Effector memory CD8-positive, alpha-beta T cell (primary cell): Measurements from ENCODE around the gene WDR64.
"Not testable (repeated sequence)": the region's sequence is repeated elsewhere in the genome, so short reads cannot be mapped to it uniquely, and the experiment has no call there.

Experiments
- ATAC-seq: fragments of 150-1000 bp; cut with Tn5 transposase; replicated peaks from 2 replicates; pipeline ENCODE4 v1.10.0; 2021; ENCODE audit warnings: mild to moderate bottlenecking, moderate library complexity
- DNase-seq, 3 experiments: peaks; one replicate each; pipeline ENCODE4 v3.0.0; 2021
- H3K27ac Mint-ChIP-seq, 2 donors: one replicate each; pipeline ENCODE4 v1.8.0; 2022; ENCODE audit warnings: mild to moderate bottlenecking in 2 of 2, mixed read lengths in 2 of 2, moderate library complexity in 2 of 2
- H3K27me3 Mint-ChIP-seq, 2 donors: one replicate each; pipeline ENCODE4 v1.8.0; 2022; ENCODE audit warnings: mixed read lengths in 2 of 2
- H3K36me3 Mint-ChIP-seq: one replicate; pipeline ENCODE4 v1.8.0; 2022; ENCODE audit warnings: mild to moderate bottlenecking, moderate library complexity, mixed read lengths; ENCODE audit not compliant: insufficient read depth
- H3K4me1 Mint-ChIP-seq, 2 donors: one replicate each; pipeline ENCODE4 v1.8.0; 2022; ENCODE audit warnings: low read depth in 2 of 2, mixed read lengths in 2 of 2
- H3K4me3 Mint-ChIP-seq, 2 donors: one replicate each; pipeline ENCODE4 v1.8.0; 2022; ENCODE audit warnings: mild to moderate bottlenecking in 2 of 2, mixed read lengths in 2 of 2, moderate library complexity in 2 of 2
- H3K9me3 Mint-ChIP-seq, 2 donors: one replicate each; pipeline ENCODE4 v1.8.0; 2022; ENCODE audit warnings: mixed read lengths in 2 of 2

Gene WDR64

DNA sequence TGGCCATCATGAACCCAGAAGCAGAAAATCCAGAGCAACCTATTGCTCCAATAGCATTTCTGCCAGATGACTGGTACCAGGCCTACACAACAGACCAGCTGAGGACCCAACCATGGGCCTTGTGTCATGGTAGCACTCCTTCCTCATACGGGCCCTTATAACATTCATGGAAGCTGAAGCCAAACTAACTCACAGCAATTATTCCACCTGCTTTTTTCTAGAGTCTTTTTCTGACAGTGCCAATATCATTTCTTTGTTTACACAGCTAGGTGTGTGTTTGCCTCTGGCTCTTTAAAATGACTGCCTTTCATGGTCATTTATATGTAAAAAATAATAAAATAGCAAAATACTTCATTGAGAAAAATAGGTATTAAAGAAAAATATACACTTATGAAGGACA is 3.9 kb upstream of the WDR64 start:
- no peak for DNase-seq
- H3K4me3 Mint-ChIP-seq: no peak overlapping the region
- H3K27me3 Mint-ChIP-seq: peaks cover 8 to 14% of the 10 kb centered on the region in 2 donors
- peaks cover 2% of the 10 kb centered on the region for H3K36me3 Mint-ChIP-seq
- no peak for ATAC-seq
- no peaks in the 10 kb centered on the region for H3K9me3 Mint-ChIP-seq
- H3K4me1 Mint-ChIP-seq: no peaks in the 10 kb centered on the region
- H3K27ac Mint-ChIP-seq: no peak overlapping the region

DNA sequence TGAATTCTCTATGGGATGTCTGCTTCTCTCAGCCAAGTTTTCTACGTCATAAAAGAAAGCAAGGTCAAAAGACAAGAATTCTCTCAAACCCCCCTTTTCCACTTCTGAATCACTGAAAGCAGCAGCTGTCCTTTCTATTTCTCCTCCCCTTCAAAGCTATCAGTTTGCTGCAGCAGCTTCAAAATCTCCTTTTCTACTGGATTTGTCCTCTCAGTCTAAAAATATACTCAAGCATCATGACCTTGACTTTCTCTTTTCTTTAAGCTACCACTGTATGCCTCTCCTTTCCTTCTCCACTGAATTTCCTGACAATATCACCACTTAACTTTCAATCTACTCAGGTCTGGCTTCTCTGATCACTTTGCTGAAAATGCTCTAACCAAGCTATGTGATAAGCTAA is 1.9 kb downstream of the WDR64 start:
- Mint-ChIP-seq H3K4me3 (no peak overlapping the region), H3K4me1 (no peaks in the 10 kb centered on the region), H3K27me3 (peaks cover 18 to 28% of the 10 kb centered on the region in 2 donors), H3K27ac (no peak overlapping the region), H3K9me3 (no peaks in the 10 kb centered on the region), H3K36me3 (peaks cover 2% of the 10 kb centered on the region)
- no peak for DNase-seq
- ATAC-seq: no peak

DNA sequence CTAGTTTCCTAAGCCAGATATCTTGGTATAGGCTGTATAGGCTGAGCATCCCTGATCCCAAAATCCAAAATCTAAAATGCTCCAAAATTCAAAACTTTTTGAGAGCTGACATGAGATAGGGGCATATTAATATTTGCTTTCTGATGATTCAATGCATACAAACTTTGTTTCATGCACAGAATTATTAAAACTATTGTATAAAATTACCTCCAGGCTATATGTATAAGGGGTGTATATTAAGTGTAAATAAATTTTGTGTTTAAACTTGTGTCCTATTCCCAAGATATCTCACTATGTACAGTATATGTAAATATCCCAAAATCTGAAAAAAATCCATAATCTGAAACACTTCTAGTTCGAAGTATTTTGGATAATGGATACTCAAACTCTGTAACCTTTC is 2.6 kb downstream of the WDR64 start:
- Mint-ChIP-seq H3K4me3 (no peak overlapping the region), H3K9me3 (no peaks in the 10 kb centered on the region), H3K27me3 (peaks cover 24 to 32% of the 10 kb centered on the region in 2 donors), H3K36me3 (peaks cover 2% of the 10 kb centered on the region), H3K27ac (no peak overlapping the region), H3K4me1 (no peaks in the 10 kb centered on the region)
- no peak for ATAC-seq
- no peak for DNase-seq

DNA sequence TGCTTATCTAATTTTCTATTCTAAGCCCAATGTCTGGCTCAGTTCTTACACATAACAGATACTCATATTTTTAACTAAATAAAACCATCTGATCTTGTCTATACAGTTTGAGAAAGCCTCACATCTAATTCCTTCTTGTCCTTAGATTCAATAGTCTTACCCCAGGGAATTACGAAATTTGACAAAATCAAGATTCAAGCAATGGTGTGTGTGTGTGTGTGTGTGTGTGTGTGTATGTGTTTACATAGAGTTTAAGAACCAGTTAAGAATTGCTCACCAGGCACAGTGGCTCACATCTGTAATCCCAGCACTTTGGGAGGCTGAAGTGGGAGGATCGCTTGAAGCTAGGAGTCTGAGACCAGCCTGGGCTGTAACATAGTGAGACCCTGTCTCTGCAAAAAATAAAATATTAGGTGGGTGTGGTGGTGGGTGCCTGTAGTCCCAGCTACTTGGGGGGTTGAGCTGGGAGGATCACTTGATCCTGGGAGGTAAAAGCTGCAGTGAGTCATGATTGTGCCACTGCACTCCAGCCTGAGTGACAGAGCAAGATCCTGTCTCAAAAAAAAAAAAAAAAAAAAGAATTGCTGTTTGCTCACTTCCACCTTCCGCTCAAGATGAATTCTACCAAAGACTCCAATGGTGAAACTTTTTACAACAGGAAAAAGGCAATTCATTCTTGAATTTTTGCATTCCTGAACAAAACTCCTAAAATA is 6.2 kb downstream of the WDR64 start:
- Mint-ChIP-seq H3K4me3 (no peak overlapping the region), H3K27me3 (peaks cover 25 to 27% of the 10 kb centered on the region in 2 donors), H3K27ac (no peak overlapping the region), H3K36me3 (peaks cover 2% of the 10 kb centered on the region), H3K4me1 (no peaks in the 10 kb centered on the region), H3K9me3 (no peaks in the 10 kb centered on the region)
- DNase-seq (no peak), ATAC-seq (no peak)

DNA sequence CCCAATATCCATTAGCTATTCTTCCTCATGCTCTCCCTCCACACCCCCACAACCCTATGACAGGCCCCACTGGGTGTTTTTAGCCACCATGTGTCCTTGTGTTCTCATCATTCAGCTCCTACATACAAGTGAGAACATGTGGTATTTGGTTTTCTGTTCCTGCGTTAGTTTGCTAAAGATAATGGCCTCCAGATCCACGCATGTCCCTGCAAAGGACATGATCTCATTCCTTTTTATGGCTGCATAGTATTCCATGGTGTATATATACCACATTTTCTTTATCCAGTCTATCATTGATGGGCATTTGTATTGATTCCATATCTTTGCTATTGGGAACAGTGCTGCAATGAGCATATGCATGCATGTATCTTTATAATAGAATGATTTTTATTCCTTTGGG is 6.9 kb downstream of the WDR64 start:
- not testable (repeated sequence) for H3K36me3 Mint-ChIP-seq, H3K9me3 Mint-ChIP-seq, ATAC-seq

DNA sequence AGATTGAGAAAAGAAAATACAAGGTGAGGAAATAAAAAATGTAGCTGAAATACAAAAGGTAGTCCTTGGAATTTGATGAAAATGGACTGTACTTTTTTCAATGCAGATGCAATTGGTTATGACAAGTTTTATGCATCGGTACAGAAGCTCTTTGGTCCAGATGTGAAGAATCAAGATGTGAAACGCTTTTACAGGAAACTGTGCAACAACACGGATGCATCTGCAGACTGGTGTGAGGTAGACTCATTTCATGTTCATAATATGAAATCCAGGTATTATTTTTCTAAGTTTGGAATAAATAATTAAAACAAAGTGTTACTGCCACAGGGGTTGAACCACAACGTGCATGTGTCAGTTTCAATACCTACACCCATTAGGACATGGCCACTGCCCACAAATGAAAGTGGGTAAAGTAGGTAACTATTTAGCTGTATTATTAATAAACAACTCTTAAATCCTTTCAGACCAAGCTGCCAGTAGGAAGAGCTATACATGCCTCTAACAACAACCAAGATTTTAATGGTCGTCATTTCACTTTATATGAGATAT is 8.4 kb downstream of the WDR64 start:
- ATAC-seq: no peak
- no peak for DNase-seq
- H3K4me1 Mint-ChIP-seq: no peaks in the 10 kb centered on the region
- H3K27me3 Mint-ChIP-seq: peaks cover 26 to 36% of the 10 kb centered on the region in 2 donors
- peaks cover 2% of the 10 kb centered on the region for H3K36me3 Mint-ChIP-seq
- H3K9me3 Mint-ChIP-seq: no peaks in the 10 kb centered on the region
- H3K4me3 Mint-ChIP-seq: no peak overlapping the region
- no peak overlapping the region for H3K27ac Mint-ChIP-seq

More for the DNA sequence above, 6.9 kb downstream of the WDR64 start:
- not testable (repeated sequence) for H3K27ac Mint-ChIP-seq, DNase-seq, H3K4me3 Mint-ChIP-seq, H3K4me1 Mint-ChIP-seq
- peaks cover 27 to 29% of the 10 kb centered on the region in 2 donors for H3K27me3 Mint-ChIP-seq

DNA sequence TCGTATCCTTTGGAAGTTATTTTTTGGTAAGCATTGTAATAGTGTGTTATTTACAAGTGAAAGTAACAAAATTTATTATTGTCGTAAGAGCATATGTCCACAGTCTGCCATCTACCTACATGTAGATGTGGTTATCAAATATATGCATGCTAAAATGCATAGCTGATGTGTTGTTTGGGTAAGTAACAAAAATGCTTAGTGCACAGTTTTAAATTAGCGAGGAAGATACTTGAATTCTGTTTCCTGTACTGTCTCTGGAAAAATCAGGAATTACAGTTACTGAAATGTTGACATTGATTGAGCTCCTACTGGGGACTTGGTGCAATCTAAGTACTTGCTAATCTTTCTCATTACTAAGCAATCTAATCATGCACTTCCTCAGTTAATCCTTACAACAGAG is 14.3 kb downstream of the WDR64 start:
- no peak for DNase-seq
- no peak for ATAC-seq
- no peaks in the 10 kb centered on the region for H3K9me3 Mint-ChIP-seq
- no peaks in the 10 kb centered on the region for H3K36me3 Mint-ChIP-seq
- H3K4me3 Mint-ChIP-seq: no peak overlapping the region
- no peak overlapping the region for H3K27ac Mint-ChIP-seq
- peaks cover 23 to 36% of the 10 kb centered on the region in 2 donors for H3K27me3 Mint-ChIP-seq
- H3K4me1 Mint-ChIP-seq: no peaks in the 10 kb centered on the region

DNA sequence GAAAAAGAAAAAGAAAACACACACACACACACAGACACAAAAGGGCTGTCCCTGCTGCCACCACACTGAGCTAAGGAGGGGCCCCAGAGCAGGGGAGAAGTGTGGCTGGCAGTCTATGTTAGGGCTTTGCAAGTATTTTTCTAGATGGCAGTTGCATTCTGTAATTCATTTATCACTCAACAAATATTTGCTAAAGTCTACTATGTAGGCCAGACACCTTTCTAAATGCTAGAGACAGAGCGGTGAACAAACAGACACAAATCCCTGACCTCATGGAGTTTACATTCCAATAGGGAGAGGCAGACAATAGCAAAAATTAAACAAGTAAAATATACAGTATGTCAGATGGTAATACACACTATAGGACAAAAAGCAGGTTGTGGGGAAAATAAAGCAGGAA is 20.2 kb downstream of the WDR64 start:
- Mint-ChIP-seq H3K9me3 (no peaks in the 10 kb centered on the region), H3K4me1 (peaks cover 0 to under 1% of the 10 kb centered on the region in 2 donors), H3K36me3 (no peaks in the 10 kb centered on the region), H3K27ac (no peak overlapping the region), H3K4me3 (no peak overlapping the region), H3K27me3 (peaks cover 25 to 27% of the 10 kb centered on the region in 2 donors)
- no peak for DNase-seq
- ATAC-seq: no peak

DNA sequence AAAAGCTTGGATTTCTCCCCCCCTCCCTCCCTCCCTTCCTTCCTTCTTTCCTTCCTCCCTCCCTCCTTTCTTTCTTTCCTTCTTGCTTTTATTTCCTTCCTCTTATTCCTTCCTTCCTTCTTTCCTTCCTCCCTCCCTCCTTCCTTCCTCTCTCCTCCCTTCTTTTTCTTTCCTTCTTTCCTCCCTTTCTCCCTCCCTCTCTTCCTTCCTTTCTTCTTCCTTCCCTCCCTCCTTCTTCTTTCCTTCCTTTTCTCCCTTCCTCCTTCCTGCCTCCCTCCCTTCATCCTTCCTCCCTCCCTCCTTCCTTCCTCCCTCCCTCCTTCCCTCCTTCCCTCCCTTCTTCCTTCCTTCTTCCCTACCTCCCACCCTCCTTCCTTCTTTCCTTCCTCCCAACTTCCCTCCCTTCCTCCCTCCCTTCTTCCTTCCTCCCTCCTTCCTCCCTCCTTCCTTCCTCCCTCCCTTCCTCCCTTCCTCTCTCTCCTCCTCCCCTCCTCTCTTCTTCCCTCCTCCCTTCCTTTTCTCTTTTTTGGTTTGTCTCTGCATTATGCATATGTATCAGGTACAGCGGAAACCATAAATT is 22.8 kb downstream of the WDR64 start:
- ATAC-seq (no peak), DNase-seq (no peak)
- H3K36me3 Mint-ChIP-seq: no peaks in the 10 kb centered on the region
- no peaks in the 10 kb centered on the region for H3K9me3 Mint-ChIP-seq
- H3K4me1 Mint-ChIP-seq: peaks cover 5 to 7% of the 10 kb centered on the region in 2 donors
- no peak overlapping the region for H3K4me3 Mint-ChIP-seq
- H3K27ac Mint-ChIP-seq: peak overlapping the region; percentile 65 to 81
- peaks cover 17 to 18% of the 10 kb centered on the region in 2 donors for H3K27me3 Mint-ChIP-seq

DNA sequence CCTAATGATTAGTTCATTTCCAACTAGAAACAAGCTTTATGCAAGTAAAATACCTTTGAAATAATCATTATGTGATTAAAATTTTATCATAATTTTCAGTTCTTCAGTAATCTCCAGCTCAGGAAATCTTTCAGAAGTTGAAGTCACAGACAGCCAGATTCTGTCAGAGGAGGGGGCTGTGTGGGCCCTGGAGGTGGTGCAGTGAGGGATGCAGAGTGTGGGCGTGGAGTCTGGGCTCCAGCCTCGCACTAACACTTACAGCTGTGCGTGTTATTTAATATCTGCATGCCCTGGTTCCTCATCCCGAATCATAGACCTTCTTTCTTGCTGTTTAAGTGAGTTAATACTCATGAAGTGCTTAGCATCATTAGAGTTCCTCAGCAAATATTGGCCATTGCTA is 23.9 kb downstream of the WDR64 start:
- H3K27ac Mint-ChIP-seq: no peak overlapping the region
- H3K4me3 Mint-ChIP-seq: no peak overlapping the region
- peaks cover 14 to 18% of the 10 kb centered on the region in 2 donors for H3K27me3 Mint-ChIP-seq
- no peak for DNase-seq
- peaks cover 3% of the 10 kb centered on the region for H3K36me3 Mint-ChIP-seq
- H3K9me3 Mint-ChIP-seq: no peaks in the 10 kb centered on the region
- peaks cover 5 to 7% of the 10 kb centered on the region in 2 donors for H3K4me1 Mint-ChIP-seq
- ATAC-seq: no peak

DNA sequence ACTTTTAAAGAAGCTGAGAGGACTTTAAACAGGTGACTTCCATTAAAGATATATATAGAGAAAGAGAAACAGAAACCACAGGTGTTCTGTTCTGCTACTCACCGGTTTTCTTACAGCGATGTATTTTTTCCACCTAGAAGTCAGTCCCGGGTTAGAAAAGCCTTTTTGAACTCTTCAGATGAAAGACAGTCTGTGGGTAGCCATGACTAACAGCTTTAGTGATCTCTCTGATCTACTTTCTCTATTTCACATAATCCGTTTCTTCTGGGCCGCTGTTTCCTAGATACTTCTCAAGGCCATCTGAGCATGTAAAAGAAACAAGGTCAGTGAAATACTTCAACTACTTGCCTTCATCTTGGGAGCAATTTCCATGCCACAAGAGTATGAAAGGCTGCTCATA is 25.1 kb downstream of the WDR64 start:
- no peaks in the 10 kb centered on the region for H3K9me3 Mint-ChIP-seq
- DNase-seq: peak in 2 of 3 experiments; percentile 1 to 8
- ATAC-seq: peak; percentile 95
- H3K36me3 Mint-ChIP-seq: peaks cover 3% of the 10 kb centered on the region
- peak overlapping the region; percentile 69 to 87 for H3K27ac Mint-ChIP-seq
- peak overlapping the region; percentile 63 to 67 for H3K4me3 Mint-ChIP-seq
- H3K4me1 Mint-ChIP-seq: peaks cover 5 to 7% of the 10 kb centered on the region in 2 donors
- peaks cover 17 to 19% of the 10 kb centered on the region in 2 donors for H3K27me3 Mint-ChIP-seq

DNA sequence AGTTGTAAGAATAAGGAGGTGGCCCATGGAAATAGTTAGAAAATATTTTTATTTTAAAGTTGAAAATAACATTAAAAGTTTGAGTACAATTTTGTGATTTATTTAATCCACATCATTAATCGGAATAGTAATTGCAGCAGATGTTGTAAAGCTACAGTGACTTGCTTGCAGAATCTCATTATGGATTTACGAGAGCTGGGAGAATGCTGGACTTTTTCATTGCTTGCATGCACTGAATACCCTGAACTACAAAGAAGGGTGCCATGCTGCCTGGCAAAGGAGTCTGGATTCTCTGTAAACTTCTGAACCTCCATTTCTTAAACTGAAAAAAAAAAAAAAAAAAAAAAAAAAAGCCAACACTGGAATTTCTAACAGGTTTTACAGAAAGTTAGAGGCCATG is 26.5 kb downstream of the WDR64 start:
- H3K36me3 Mint-ChIP-seq: peaks cover 3% of the 10 kb centered on the region
- H3K27me3 Mint-ChIP-seq: peaks cover 15 to 30% of the 10 kb centered on the region in 2 donors
- no peak overlapping the region for H3K4me3 Mint-ChIP-seq
- no peak overlapping the region for H3K27ac Mint-ChIP-seq
- DNase-seq: no peak
- no peaks in the 10 kb centered on the region for H3K9me3 Mint-ChIP-seq
- H3K4me1 Mint-ChIP-seq: peaks cover 5 to 7% of the 10 kb centered on the region in 2 donors
- ATAC-seq: no peak

DNA sequence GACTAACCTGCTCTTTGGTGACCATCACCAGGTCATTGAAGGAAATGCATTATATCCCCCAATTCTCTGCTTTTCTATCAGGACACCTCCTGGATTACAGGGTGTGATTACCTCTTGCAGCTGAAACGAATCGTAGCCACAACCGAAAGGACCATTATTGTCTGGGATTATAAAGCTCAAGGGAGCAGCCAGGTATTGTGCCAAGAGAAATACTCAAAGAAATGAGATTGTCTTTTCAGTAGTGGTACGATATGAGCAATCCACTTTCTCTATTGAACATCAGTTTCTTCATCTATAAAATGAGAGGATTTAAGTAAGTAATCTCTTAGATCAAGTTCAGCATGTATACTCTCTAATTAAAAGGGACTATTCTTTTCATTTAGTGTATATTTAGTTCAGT is 27.3 kb downstream of the WDR64 start:
- peaks cover 5 to 7% of the 10 kb centered on the region in 2 donors for H3K4me1 Mint-ChIP-seq
- no peak overlapping the region for H3K27ac Mint-ChIP-seq
- DNase-seq (no peak), ATAC-seq (no peak)
- H3K4me3 Mint-ChIP-seq: no peak overlapping the region
- H3K36me3 Mint-ChIP-seq: peaks cover 3% of the 10 kb centered on the region
- peaks cover 15 to 30% of the 10 kb centered on the region in 2 donors for H3K27me3 Mint-ChIP-seq
- H3K9me3 Mint-ChIP-seq: no peaks in the 10 kb centered on the region

DNA sequence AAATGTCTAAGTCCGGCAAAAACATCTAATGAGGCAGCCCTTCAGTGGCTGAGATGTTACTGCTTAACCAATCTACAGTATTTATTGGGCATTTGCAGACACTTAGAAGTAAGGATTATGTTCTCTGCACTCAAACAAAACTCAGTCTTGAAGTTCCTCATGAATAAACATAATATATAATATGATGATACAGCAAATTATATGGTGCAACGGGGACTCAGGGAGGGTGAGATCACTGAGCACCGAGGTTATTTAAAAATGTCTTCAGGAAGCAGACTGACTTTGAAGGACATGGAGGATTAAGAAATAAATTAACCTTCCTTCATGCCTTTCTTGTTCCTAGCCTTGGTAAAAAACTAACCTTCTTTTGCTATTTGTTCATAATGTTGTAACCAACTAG is 27.9 kb downstream of the WDR64 start:
- Mint-ChIP-seq H3K27me3 (peaks cover 15 to 30% of the 10 kb centered on the region in 2 donors), H3K9me3 (no peaks in the 10 kb centered on the region), H3K4me1 (peaks cover 5 to 7% of the 10 kb centered on the region in 2 donors), H3K27ac (no peak overlapping the region), H3K4me3 (no peak overlapping the region), H3K36me3 (peaks cover 3% of the 10 kb centered on the region)
- no peak for DNase-seq
- no peak for ATAC-seq
